Iris pigment epithelial cell (primary cell): ENCODE results near the gene GRID1.
A peak's percentile ranks its signal among the peaks of the same experiment; 100 is the strongest.

Source experiments
- DNase-seq: peaks from one replicate; pipeline ENCODE4 v3.0.0-alpha.2; 2011; ENCODE audit warnings: low read depth

The GRID1 gene

GRCh38 chr10:86211691-86212390 is 154.8 kb downstream of the GRID1 start:
- no peak for DNase-seq

- no peak for DNase-seq
Observed at GRCh38 chr10:86210416-86210815, 156.2 kb downstream of the GRID1 start.

- DNase-seq: no peak
Observed at GRCh38 chr10:86209726-86210125, 156.9 kb downstream of the GRID1 start.

- DNase-seq: no peak
Observed at GRCh38 chr10:86207226-86207625, 159.4 kb downstream of the GRID1 start.

- no peak for DNase-seq
Observed at GRCh38 chr10:86206240-86206579, 160.4 kb downstream of the GRID1 start.

GRCh38 chr10:86205306-86206239 is 161.0 kb downstream of the GRID1 start:
- no peak for DNase-seq

- DNase-seq: no peak
Observed at GRCh38 chr10:86204421-86205305, 161.9 kb downstream of the GRID1 start.

- peak; percentile 3 for DNase-seq
Observed at GRCh38 chr10:86203162-86203905, 163.3 kb downstream of the GRID1 start.

GRCh38 chr10:86202226-86202735 is 164.3 kb downstream of the GRID1 start:
- DNase-seq: no peak

- no peak for DNase-seq
Observed at GRCh38 chr10:86200867-86201266, 165.7 kb downstream of the GRID1 start.

- no peak for DNase-seq
Observed at GRCh38 chr10:86200269-86200668, 166.3 kb downstream of the GRID1 start.

GRCh38 chr10:86199041-86199440 is 167.6 kb downstream of the GRID1 start:
- no peak for DNase-seq

- DNase-seq: no peak
Observed at GRCh38 chr10:86198271-86198670, 168.3 kb downstream of the GRID1 start.

GRCh38 chr10:86197166-86197790 is 169.3 kb downstream of the GRID1 start:
- DNase-seq: no peak

GRCh38 chr10:86195521-86196157 is 171.0 kb downstream of the GRID1 start:
- no peak for DNase-seq

- DNase-seq: no peak
Observed at GRCh38 chr10:86194684-86195083, 171.9 kb downstream of the GRID1 start.

- no peak for DNase-seq
Observed at GRCh38 chr10:86193841-86194240, 172.8 kb downstream of the GRID1 start.

- no peak for DNase-seq
Observed at GRCh38 chr10:86192691-86193090, 173.9 kb downstream of the GRID1 start.

GRCh38 chr10:86192147-86192546 is 174.4 kb downstream of the GRID1 start:
- no peak for DNase-seq

GRCh38 chr10:86191686-86192085 is 174.9 kb downstream of the GRID1 start:
- no peak for DNase-seq
